Sigmoid colon (tissue), 4 donors: ENCODE measurements around the gene RASAL2.

Source experiments
- EP300 ChIP-seq, 4 donors: sonication (generic); formaldehyde crosslinking; IDR thresholded peaks; one replicate each; pipeline ENCODE4 v1.6.1; 2017; ENCODE audit warnings: antibody characterized with exemption in 4 of 4
- POLR2A ChIP-seq, 2 donors: fragments of 450-650 bp; IDR thresholded peaks; one replicate each; pipeline ENCODE4 v1.6.1; 2016; ENCODE audit warnings: antibody characterized with exemption in 2 of 2, mild to moderate bottlenecking in 2 of 2, moderate library complexity in 2 of 2

- no peak for TF ChIP-seq POLR2A (IDR thresholded peaks at IDR 0.05)
- TF ChIP-seq EP300 (IDR thresholded peaks at IDR 0.05): no peak
Observed at GRCh38 chr1:178528228-178528952, 434.5 kb downstream of the RASAL2 start.
